Adrenal gland (tissue), 5 donors: ENCODE results near the gene GRID1.

Experiments
- POLR2A ChIP-seq, 2 donors: fragments of 450-650 bp; IDR thresholded peaks; one replicate each; pipeline ENCODE4 v1.6.1; 2017; ENCODE audit warnings: antibody characterized with exemption in 2 of 2, mild to moderate bottlenecking in 2 of 2, moderate library complexity in 1 of 2
- TF ChIP-seq, protein P1 (sequence below), 6 experiments: fragments of 450-650 bp in 4 of 6; fragments of 200-600 bp in 2 of 6; sonication (generic) in 1 of 6; IDR thresholded peaks; 1 replicate in 5 of 6; 2 replicates in 1 of 6; pipeline versions ENCODE4 v1.5.1 to v1.8.0; 2016 to 2021; ENCODE audit warnings: antibody characterized with exemption in 6 of 6, mild to moderate bottlenecking in 2 of 6, moderate library complexity in 1 of 6
- donor health status: DM: no; HTN: no; CAD: no.

DNA sequence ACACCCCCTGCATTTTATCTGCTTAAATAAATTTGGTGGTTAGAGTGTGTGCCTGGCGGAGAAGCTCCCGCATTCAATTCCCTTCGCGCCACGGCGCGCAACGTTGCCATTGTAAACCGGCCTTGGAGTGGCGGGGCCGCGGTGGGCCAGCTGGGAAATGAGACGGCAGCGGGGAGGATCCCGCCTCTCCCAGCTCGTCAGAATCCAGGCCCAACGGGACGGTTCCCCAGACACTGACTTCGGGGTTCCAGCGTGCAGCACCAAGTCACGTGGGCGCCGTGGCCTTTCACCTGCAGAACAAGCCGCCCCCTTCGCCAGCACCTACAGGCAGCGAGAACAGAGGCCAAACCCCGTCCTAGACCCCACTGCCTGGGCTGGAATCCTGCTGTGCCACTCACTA is 103.4 kb downstream of the GRID1 start:
- TF ChIP-seq, protein P1, sequence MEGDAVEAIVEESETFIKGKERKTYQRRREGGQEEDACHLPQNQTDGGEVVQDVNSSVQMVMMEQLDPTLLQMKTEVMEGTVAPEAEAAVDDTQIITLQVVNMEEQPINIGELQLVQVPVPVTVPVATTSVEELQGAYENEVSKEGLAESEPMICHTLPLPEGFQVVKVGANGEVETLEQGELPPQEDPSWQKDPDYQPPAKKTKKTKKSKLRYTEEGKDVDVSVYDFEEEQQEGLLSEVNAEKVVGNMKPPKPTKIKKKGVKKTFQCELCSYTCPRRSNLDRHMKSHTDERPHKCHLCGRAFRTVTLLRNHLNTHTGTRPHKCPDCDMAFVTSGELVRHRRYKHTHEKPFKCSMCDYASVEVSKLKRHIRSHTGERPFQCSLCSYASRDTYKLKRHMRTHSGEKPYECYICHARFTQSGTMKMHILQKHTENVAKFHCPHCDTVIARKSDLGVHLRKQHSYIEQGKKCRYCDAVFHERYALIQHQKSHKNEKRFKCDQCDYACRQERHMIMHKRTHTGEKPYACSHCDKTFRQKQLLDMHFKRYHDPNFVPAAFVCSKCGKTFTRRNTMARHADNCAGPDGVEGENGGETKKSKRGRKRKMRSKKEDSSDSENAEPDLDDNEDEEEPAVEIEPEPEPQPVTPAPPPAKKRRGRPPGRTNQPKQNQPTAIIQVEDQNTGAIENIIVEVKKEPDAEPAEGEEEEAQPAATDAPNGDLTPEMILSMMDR (IDR thresholded peaks at IDR 0.05), result no peak
- no peak for TF ChIP-seq POLR2A (IDR thresholded peaks at IDR 0.05)
